ENCODE results near the gene PID1.

Gene PID1

GRCh38 chr2:229180658-229181057 lies 90.4 kb downstream of the PID1 start:
- Mint-ChIP-seq H3K27ac (no peak overlapping the region), H3K4me3 (no peak overlapping the region), H3K36me3 (no peaks in the 10 kb centered on the region), H3K9me3 (peaks cover 1% of the 10 kb centered on the region), H3K27me3 (no peaks in the 10 kb centered on the region), H3K4me1 (no peaks in the 10 kb centered on the region)
- no peak for DNase-seq (ENCODE audit: low spot score in 2 of 2)
- ATAC-seq (ENCODE audit: low read depth), result no peak

GRCh38 chr2:229179628-229180027 lies 91.5 kb downstream of the PID1 start:
- DNase-seq (ENCODE audit: low spot score in 2 of 2) (no peak), ATAC-seq (ENCODE audit: low read depth) (no peak)
- H3K27ac Mint-ChIP-seq, result no peak overlapping the region
- no peak overlapping the region for H3K4me3 Mint-ChIP-seq
- H3K4me1 Mint-ChIP-seq, result no peaks in the 10 kb centered on the region
- no peaks in the 10 kb centered on the region for H3K27me3 Mint-ChIP-seq
- H3K9me3 Mint-ChIP-seq, result peaks cover 1% of the 10 kb centered on the region
- no peaks in the 10 kb centered on the region for H3K36me3 Mint-ChIP-seq

GRCh38 chr2:229178706-229179105 lies 92.4 kb downstream of the PID1 start:
- Mint-ChIP-seq H3K4me3 (no peak overlapping the region), H3K27ac (no peak overlapping the region), H3K36me3 (no peaks in the 10 kb centered on the region), H3K27me3 (no peaks in the 10 kb centered on the region), H3K9me3 (peaks cover 1% of the 10 kb centered on the region), H3K4me1 (no peaks in the 10 kb centered on the region)
- ATAC-seq (ENCODE audit: low read depth), result no peak
- no peak for DNase-seq (ENCODE audit: low spot score in 2 of 2)

- DNase-seq (ENCODE audit: low spot score in 2 of 2) (no peak), ATAC-seq (ENCODE audit: low read depth) (no peak)
- H3K27ac Mint-ChIP-seq, result no peak overlapping the region
- no peaks in the 10 kb centered on the region for H3K27me3 Mint-ChIP-seq
- no peaks in the 10 kb centered on the region for H3K36me3 Mint-ChIP-seq
- H3K9me3 Mint-ChIP-seq, result peaks cover 1% of the 10 kb centered on the region
- no peak overlapping the region for H3K4me3 Mint-ChIP-seq
- H3K4me1 Mint-ChIP-seq, result no peaks in the 10 kb centered on the region
Observed at GRCh38 chr2:229178117-229178516, 93.0 kb downstream of the PID1 start.

GRCh38 chr2:229176136-229176535 lies 95.0 kb downstream of the PID1 start:
- Mint-ChIP-seq H3K27ac (no peak overlapping the region), H3K36me3 (no peaks in the 10 kb centered on the region), H3K4me1 (no peaks in the 10 kb centered on the region), H3K9me3 (peaks cover 1% of the 10 kb centered on the region), H3K4me3 (no peak overlapping the region), H3K27me3 (no peaks in the 10 kb centered on the region)
- ATAC-seq (ENCODE audit: low read depth) (no peak), DNase-seq (ENCODE audit: low spot score in 2 of 2) (no peak)

GRCh38 chr2:229175497-229175863 lies 95.6 kb downstream of the PID1 start:
- Mint-ChIP-seq H3K4me3 (no peak overlapping the region), H3K36me3 (no peaks in the 10 kb centered on the region), H3K27me3 (no peaks in the 10 kb centered on the region), H3K27ac (no peak overlapping the region), H3K9me3 (peaks cover 1% of the 10 kb centered on the region), H3K4me1 (no peaks in the 10 kb centered on the region)
- DNase-seq (ENCODE audit: low spot score in 2 of 2) (no peak), ATAC-seq (ENCODE audit: low read depth) (no peak)

GRCh38 chr2:229174794-229175496 lies 96.1 kb downstream of the PID1 start:
- Mint-ChIP-seq H3K36me3 (no peaks in the 10 kb centered on the region), H3K9me3 (peaks cover 1% of the 10 kb centered on the region), H3K27me3 (no peaks in the 10 kb centered on the region), H3K4me3 (no peak overlapping the region), H3K27ac (no peak overlapping the region), H3K4me1 (no peaks in the 10 kb centered on the region)
- no peak for DNase-seq (ENCODE audit: low spot score in 2 of 2)
- ATAC-seq (ENCODE audit: low read depth), result no peak

GRCh38 chr2:229173825-229174359 lies 97.2 kb downstream of the PID1 start:
- Mint-ChIP-seq H3K36me3 (no peaks in the 10 kb centered on the region), H3K27ac (no peak overlapping the region), H3K4me3 (no peak overlapping the region), H3K9me3 (peaks cover 1% of the 10 kb centered on the region), H3K27me3 (no peaks in the 10 kb centered on the region), H3K4me1 (no peaks in the 10 kb centered on the region)
- DNase-seq (ENCODE audit: low spot score in 2 of 2) (no peak), ATAC-seq (ENCODE audit: low read depth) (no peak)

- Mint-ChIP-seq H3K36me3 (no peaks in the 10 kb centered on the region), H3K4me1 (no peaks in the 10 kb centered on the region), H3K9me3 (peaks cover 2% of the 10 kb centered on the region), H3K4me3 (no peak overlapping the region), H3K27me3 (no peaks in the 10 kb centered on the region), H3K27ac (no peak overlapping the region)
- ATAC-seq (ENCODE audit: low read depth), result no peak
- DNase-seq (ENCODE audit: low spot score in 2 of 2), result no peak
Observed at GRCh38 chr2:229170916-229171315, 100.2 kb downstream of the PID1 start.

GRCh38 chr2:229170171-229170570 lies 100.9 kb downstream of the PID1 start:
- no peak for ATAC-seq (ENCODE audit: low read depth)
- H3K27me3 Mint-ChIP-seq, result no peaks in the 10 kb centered on the region
- no peak overlapping the region for H3K27ac Mint-ChIP-seq
- no peak for DNase-seq (ENCODE audit: low spot score in 2 of 2)
- H3K9me3 Mint-ChIP-seq, result peaks cover 2% of the 10 kb centered on the region
- no peak overlapping the region for H3K4me3 Mint-ChIP-seq
- H3K36me3 Mint-ChIP-seq, result no peaks in the 10 kb centered on the region
- no peaks in the 10 kb centered on the region for H3K4me1 Mint-ChIP-seq

GRCh38 chr2:229169751-229170150 lies 101.3 kb downstream of the PID1 start:
- Mint-ChIP-seq H3K27ac (no peak overlapping the region), H3K4me3 (no peak overlapping the region), H3K27me3 (no peaks in the 10 kb centered on the region), H3K4me1 (no peaks in the 10 kb centered on the region), H3K36me3 (no peaks in the 10 kb centered on the region), H3K9me3 (peaks cover 2% of the 10 kb centered on the region)
- ATAC-seq (ENCODE audit: low read depth) (no peak), DNase-seq (ENCODE audit: low spot score in 2 of 2) (no peak)

- no peaks in the 10 kb centered on the region for H3K4me1 Mint-ChIP-seq
- DNase-seq (ENCODE audit: low spot score in 2 of 2), result no peak
- no peaks in the 10 kb centered on the region for H3K36me3 Mint-ChIP-seq
- H3K27ac Mint-ChIP-seq, result no peak overlapping the region
- no peak overlapping the region for H3K4me3 Mint-ChIP-seq
- H3K27me3 Mint-ChIP-seq, result no peaks in the 10 kb centered on the region
- peaks cover 3% of the 10 kb centered on the region for H3K9me3 Mint-ChIP-seq
- ATAC-seq (ENCODE audit: low read depth), result no peak
Observed at GRCh38 chr2:229164545-229165249, 106.4 kb downstream of the PID1 start.

- H3K27me3 Mint-ChIP-seq, result no peaks in the 10 kb centered on the region
- H3K27ac Mint-ChIP-seq, result no peak overlapping the region
- H3K9me3 Mint-ChIP-seq, result peaks cover 4% of the 10 kb centered on the region
- H3K4me1 Mint-ChIP-seq, result no peaks in the 10 kb centered on the region
- no peak overlapping the region for H3K4me3 Mint-ChIP-seq
- H3K36me3 Mint-ChIP-seq, result no peaks in the 10 kb centered on the region
- DNase-seq (ENCODE audit: low spot score in 2 of 2) (no peak), ATAC-seq (ENCODE audit: low read depth) (no peak)
Observed at GRCh38 chr2:229163893-229164292, 107.2 kb downstream of the PID1 start.

- H3K27ac Mint-ChIP-seq, result no peak overlapping the region
Observed at GRCh38 chr2:229162015-229162414, 109.1 kb downstream of the PID1 start.

GRCh38 chr2:229160984-229161383 lies 110.1 kb downstream of the PID1 start:
- Mint-ChIP-seq H3K27ac (no peak overlapping the region), H3K4me1 (no peaks in the 10 kb centered on the region), H3K4me3 (no peak overlapping the region), H3K36me3 (no peaks in the 10 kb centered on the region), H3K27me3 (no peaks in the 10 kb centered on the region), H3K9me3 (peaks cover 1% of the 10 kb centered on the region)
- no peak for ATAC-seq (ENCODE audit: low read depth)
- DNase-seq (ENCODE audit: low spot score in 2 of 2), result no peak

More at GRCh38 chr2:229162015-229162414, 109.1 kb downstream of the PID1 start:
- H3K27me3 Mint-ChIP-seq, result no peaks in the 10 kb centered on the region
- no peaks in the 10 kb centered on the region for H3K4me1 Mint-ChIP-seq
- H3K9me3 Mint-ChIP-seq, result peaks cover 4% of the 10 kb centered on the region
- H3K4me3 Mint-ChIP-seq, result no peak overlapping the region
- ATAC-seq (ENCODE audit: low read depth) (no peak), DNase-seq (ENCODE audit: low spot score in 2 of 2) (no peak)
- no peaks in the 10 kb centered on the region for H3K36me3 Mint-ChIP-seq
